Measurements from ENCODE around the gene PDE11A. TPM values are rescaled to one million over a fixed set of nuclear protein-coding genes. Genes with fewer than 3 reads are reported as not detected.

Gene PDE11A
- total and polyA plus RNA-seq, 5 donors from 2014 or later, result not detected

DNA sequence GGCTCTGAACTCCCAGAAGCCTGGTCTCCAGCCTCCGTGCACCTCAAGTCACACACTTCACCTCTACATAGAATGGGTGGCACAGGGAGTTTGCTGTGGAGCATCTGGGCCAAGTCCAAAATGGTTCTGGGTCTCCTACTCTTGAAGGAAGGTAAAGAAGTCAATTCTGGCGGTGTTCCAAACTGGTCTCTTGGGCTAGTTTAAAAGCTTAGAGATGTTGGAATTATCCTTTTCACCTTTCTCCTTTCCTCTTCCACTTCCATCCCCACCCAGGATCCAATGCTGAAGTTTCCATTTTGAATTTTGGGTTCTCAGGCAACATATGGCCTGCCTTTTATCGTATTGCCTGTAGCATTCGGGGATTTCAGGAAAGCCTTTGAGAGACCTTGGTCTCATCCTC lies 325.2 kb downstream of the PDE11A start:
- no peaks in the 10 kb centered on the region for H3K36me3 Mint-ChIP-seq
- Histone ChIP-seq H3K4me3 (ENCODE audit: low read depth, low read length) (no peak overlapping the region), H3K36me3 (ENCODE audit: control insufficient read depth, insufficient read depth, low read length) (no peaks in the 10 kb centered on the region), H3K4me1 (ENCODE audit: control insufficient read depth, insufficient read depth, low read length, poor library complexity, severe bottlenecking) (no peaks in the 10 kb centered on the region), H3K27me3 (ENCODE audit: control insufficient read depth, insufficient read depth, low read length) (peaks cover 6% of the 10 kb centered on the region), H3K9me3 (ENCODE audit: control insufficient read depth in 2 of 2, low read length in 2 of 2) (no peaks in the 10 kb centered on the region), H3K27ac (ENCODE audit: insufficient read depth, low read length, poor library complexity, severe bottlenecking) (no peak overlapping the region)
- H3K27ac Mint-ChIP-seq, result no peak overlapping the region
- no peaks in the 10 kb centered on the region for H3K4me1 Mint-ChIP-seq
- H3K9me3 Mint-ChIP-seq, result no peaks in the 10 kb centered on the region
- DNase-seq, result no peak
- ATAC-seq (ENCODE audit: low read depth in 2 of 2), result no peak
- H3K4me3 Mint-ChIP-seq, result no peak overlapping the region
- peaks cover 11% of the 10 kb centered on the region for H3K27me3 Mint-ChIP-seq

GRCh38 chr2:177746358-177746757 lies 326.2 kb downstream of the PDE11A start:
- Histone ChIP-seq H3K36me3 (ENCODE audit: control insufficient read depth, insufficient read depth, low read length) (no peaks in the 10 kb centered on the region), H3K27me3 (ENCODE audit: control insufficient read depth, insufficient read depth, low read length) (peaks cover 6% of the 10 kb centered on the region), H3K4me1 (ENCODE audit: control insufficient read depth, insufficient read depth, low read length, poor library complexity, severe bottlenecking) (no peaks in the 10 kb centered on the region), H3K9me3 (ENCODE audit: control insufficient read depth in 2 of 2, low read length in 2 of 2) (no peaks in the 10 kb centered on the region), H3K4me3 (ENCODE audit: low read depth, low read length) (no peak overlapping the region), H3K27ac (ENCODE audit: insufficient read depth, low read length, poor library complexity, severe bottlenecking) (no peak overlapping the region)
- Mint-ChIP-seq H3K27ac (no peak overlapping the region), H3K4me1 (no peaks in the 10 kb centered on the region), H3K27me3 (peaks cover 11% of the 10 kb centered on the region), H3K9me3 (no peaks in the 10 kb centered on the region), H3K4me3 (no peak overlapping the region), H3K36me3 (no peaks in the 10 kb centered on the region)
- ATAC-seq (ENCODE audit: low read depth in 2 of 2) (no peak), DNase-seq (no peak)

GRCh38 chr2:177745531-177745930 lies 327.0 kb downstream of the PDE11A start:
- no peak for DNase-seq
- Histone ChIP-seq H3K27ac (ENCODE audit: insufficient read depth, low read length, poor library complexity, severe bottlenecking) (no peak overlapping the region), H3K9me3 (ENCODE audit: control insufficient read depth in 2 of 2, low read length in 2 of 2) (no peaks in the 10 kb centered on the region), H3K36me3 (ENCODE audit: control insufficient read depth, insufficient read depth, low read length) (no peaks in the 10 kb centered on the region), H3K27me3 (ENCODE audit: control insufficient read depth, insufficient read depth, low read length) (peaks cover 10% of the 10 kb centered on the region), H3K4me1 (ENCODE audit: control insufficient read depth, insufficient read depth, low read length, poor library complexity, severe bottlenecking) (no peaks in the 10 kb centered on the region), H3K4me3 (ENCODE audit: low read depth, low read length) (no peak overlapping the region)
- H3K4me3 Mint-ChIP-seq, result no peak overlapping the region
- no peaks in the 10 kb centered on the region for H3K36me3 Mint-ChIP-seq
- no peak for ATAC-seq (ENCODE audit: low read depth in 2 of 2)
- H3K4me1 Mint-ChIP-seq, result no peaks in the 10 kb centered on the region
- no peaks in the 10 kb centered on the region for H3K9me3 Mint-ChIP-seq
- H3K27me3 Mint-ChIP-seq, result peaks cover 11% of the 10 kb centered on the region
- no peak overlapping the region for H3K27ac Mint-ChIP-seq

GRCh38 chr2:177742851-177743250 lies 329.7 kb downstream of the PDE11A start:
- H3K27ac ChIP-seq (ENCODE audit: insufficient read depth, low read length, poor library complexity, severe bottlenecking), result no peak overlapping the region
- no peaks in the 10 kb centered on the region for H3K9me3 ChIP-seq (ENCODE audit: control insufficient read depth in 2 of 2, low read length in 2 of 2)
- Mint-ChIP-seq H3K4me1 (peaks cover 0 to 2% (median 0%) of the 10 kb centered on the region in 4 donors), H3K27ac (peak overlapping the region in 1 of 3 donors; percentile 32), H3K27me3 (peaks cover 6% of the 10 kb centered on the region), H3K36me3 (no peaks in the 10 kb centered on the region), H3K4me3 (no peak overlapping the region), H3K9me3 (peaks cover 0 to 3% (median 0%) of the 10 kb centered on the region in 7 donors)
- ATAC-seq (ENCODE audit: low read depth in 2 of 2), result no peak
- peaks cover 12% of the 10 kb centered on the region for H3K27me3 ChIP-seq (ENCODE audit: control insufficient read depth, insufficient read depth, low read length)
- DNase-seq, result no peak
- no peak overlapping the region for H3K4me3 ChIP-seq (ENCODE audit: low read depth, low read length)
- H3K36me3 ChIP-seq (ENCODE audit: control insufficient read depth, insufficient read depth, low read length), result no peaks in the 10 kb centered on the region
- H3K4me1 ChIP-seq (ENCODE audit: control insufficient read depth, insufficient read depth, low read length, poor library complexity, severe bottlenecking), result no peaks in the 10 kb centered on the region

GRCh38 chr2:177741866-177742265 lies 330.7 kb downstream of the PDE11A start:
- peaks cover 11% of the 10 kb centered on the region for H3K27me3 ChIP-seq (ENCODE audit: control insufficient read depth, insufficient read depth, low read length)
- Mint-ChIP-seq H3K27me3 (peaks cover 6% of the 10 kb centered on the region), H3K4me1 (peaks cover 0 to 2% (median 0%) of the 10 kb centered on the region in 4 donors), H3K9me3 (peaks cover 0 to 3% (median 0%) of the 10 kb centered on the region in 7 donors), H3K36me3 (no peaks in the 10 kb centered on the region), H3K27ac (no peak overlapping the region), H3K4me3 (no peak overlapping the region)
- no peak overlapping the region for H3K4me3 ChIP-seq (ENCODE audit: low read depth, low read length)
- no peaks in the 10 kb centered on the region for H3K9me3 ChIP-seq (ENCODE audit: control insufficient read depth in 2 of 2, low read length in 2 of 2)
- no peaks in the 10 kb centered on the region for H3K36me3 ChIP-seq (ENCODE audit: control insufficient read depth, insufficient read depth, low read length)
- H3K27ac ChIP-seq (ENCODE audit: insufficient read depth, low read length, poor library complexity, severe bottlenecking), result no peak overlapping the region
- no peak for ATAC-seq (ENCODE audit: low read depth in 2 of 2)
- DNase-seq, result no peak
- H3K4me1 ChIP-seq (ENCODE audit: control insufficient read depth, insufficient read depth, low read length, poor library complexity, severe bottlenecking), result no peaks in the 10 kb centered on the region

DNA sequence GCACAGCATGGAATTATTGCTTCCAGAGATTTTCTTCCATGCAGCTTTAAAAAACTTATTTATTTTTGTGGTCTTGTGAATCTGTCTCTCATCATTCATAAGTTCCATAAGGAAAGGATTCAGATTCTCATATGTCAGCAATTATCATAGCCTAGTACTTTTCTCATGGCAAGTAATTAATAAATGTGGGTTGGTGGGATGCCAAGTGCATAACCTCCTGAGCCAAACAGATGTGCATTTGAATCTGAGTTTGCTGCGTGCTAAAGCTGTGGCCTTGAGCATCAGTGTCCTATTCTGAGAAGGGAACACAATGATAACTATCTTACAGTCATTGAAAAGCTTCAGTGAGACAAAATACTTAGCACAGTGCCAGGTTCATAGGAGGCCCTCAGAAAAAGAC lies 331.9 kb downstream of the PDE11A start:
- peaks cover 11% of the 10 kb centered on the region for H3K27me3 ChIP-seq (ENCODE audit: control insufficient read depth, insufficient read depth, low read length)
- no peak overlapping the region for H3K27ac Mint-ChIP-seq
- no peak overlapping the region for H3K4me3 Mint-ChIP-seq
- DNase-seq (no peak), ATAC-seq (ENCODE audit: low read depth in 2 of 2) (no peak)
- no peaks in the 10 kb centered on the region for H3K36me3 ChIP-seq (ENCODE audit: control insufficient read depth, insufficient read depth, low read length)
- peaks cover 6% of the 10 kb centered on the region for H3K27me3 Mint-ChIP-seq
- peaks cover 0 to 3% (median 0%) of the 10 kb centered on the region in 7 donors for H3K9me3 Mint-ChIP-seq
- H3K9me3 ChIP-seq (ENCODE audit: control insufficient read depth in 2 of 2, low read length in 2 of 2), result no peaks in the 10 kb centered on the region
- no peak overlapping the region for H3K27ac ChIP-seq (ENCODE audit: insufficient read depth, low read length, poor library complexity, severe bottlenecking)
- no peaks in the 10 kb centered on the region for H3K4me1 ChIP-seq (ENCODE audit: control insufficient read depth, insufficient read depth, low read length, poor library complexity, severe bottlenecking)
- H3K36me3 Mint-ChIP-seq, result no peaks in the 10 kb centered on the region
- no peak overlapping the region for H3K4me3 ChIP-seq (ENCODE audit: low read depth, low read length)
- peaks cover 0 to 2% (median 0%) of the 10 kb centered on the region in 4 donors for H3K4me1 Mint-ChIP-seq

- no peak for ATAC-seq (ENCODE audit: low read depth in 2 of 2)
- Mint-ChIP-seq H3K27me3 (peaks cover 5% of the 10 kb centered on the region), H3K4me1 (peaks cover 0 to 2% (median 0%) of the 10 kb centered on the region in 4 donors), H3K36me3 (no peaks in the 10 kb centered on the region), H3K27ac (no peak overlapping the region), H3K4me3 (no peak overlapping the region), H3K9me3 (peaks cover 0 to 3% (median 0%) of the 10 kb centered on the region in 7 donors)
- H3K36me3 ChIP-seq (ENCODE audit: control insufficient read depth, insufficient read depth, low read length), result no peaks in the 10 kb centered on the region
- H3K4me3 ChIP-seq (ENCODE audit: low read depth, low read length), result no peak overlapping the region
- DNase-seq, result no peak
- H3K27ac ChIP-seq (ENCODE audit: insufficient read depth, low read length, poor library complexity, severe bottlenecking), result no peak overlapping the region
- H3K4me1 ChIP-seq (ENCODE audit: control insufficient read depth, insufficient read depth, low read length, poor library complexity, severe bottlenecking), result no peaks in the 10 kb centered on the region
- no peaks in the 10 kb centered on the region for H3K9me3 ChIP-seq (ENCODE audit: control insufficient read depth in 2 of 2, low read length in 2 of 2)
- peaks cover 6% of the 10 kb centered on the region for H3K27me3 ChIP-seq (ENCODE audit: control insufficient read depth, insufficient read depth, low read length)
These were observed 333.9 kb downstream of the PDE11A start for GRCh38 chr2:177738461-177739235.

DNA sequence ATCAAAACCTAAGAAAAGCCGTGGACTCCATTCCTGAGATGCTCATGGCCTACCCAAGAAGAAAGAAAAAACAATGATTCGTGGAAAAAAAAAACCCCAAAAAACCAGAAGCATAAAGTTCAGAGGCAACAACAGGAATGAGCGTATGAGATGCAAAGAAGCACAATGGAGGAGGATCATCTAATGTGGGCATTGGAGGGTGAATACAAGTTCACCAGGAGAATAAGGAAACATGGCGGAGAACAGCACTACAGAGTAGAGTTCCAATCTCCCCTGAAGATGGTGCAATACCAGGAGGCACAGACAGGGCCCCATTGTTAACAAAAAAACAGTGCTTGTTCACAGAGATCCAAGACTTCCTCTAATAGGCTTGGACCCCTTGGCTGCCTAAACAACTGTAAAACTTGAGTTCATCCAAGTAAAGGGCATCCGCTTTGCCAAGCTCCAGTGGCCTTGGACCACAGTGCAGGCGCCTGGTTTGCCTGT lies 337.2 kb downstream of the PDE11A start:
- Histone ChIP-seq H3K27ac (ENCODE audit: insufficient read depth, low read length, poor library complexity, severe bottlenecking) (no peak overlapping the region), H3K4me1 (ENCODE audit: control insufficient read depth, insufficient read depth, low read length, poor library complexity, severe bottlenecking) (no peaks in the 10 kb centered on the region), H3K4me3 (ENCODE audit: low read depth, low read length) (no peak overlapping the region), H3K36me3 (ENCODE audit: control insufficient read depth, insufficient read depth, low read length) (no peaks in the 10 kb centered on the region), H3K27me3 (ENCODE audit: control insufficient read depth, insufficient read depth, low read length) (peaks cover 10% of the 10 kb centered on the region), H3K9me3 (ENCODE audit: control insufficient read depth in 2 of 2, low read length in 2 of 2) (no peaks in the 10 kb centered on the region)
- Mint-ChIP-seq H3K4me3 (no peak overlapping the region), H3K9me3 (peaks cover 0 to 3% (median 0%) of the 10 kb centered on the region in 7 donors), H3K27ac (no peak overlapping the region), H3K36me3 (no peaks in the 10 kb centered on the region), H3K4me1 (peaks cover 0 to 2% (median 0%) of the 10 kb centered on the region in 4 donors), H3K27me3 (peaks cover 13% of the 10 kb centered on the region)
- no peak for DNase-seq
- ATAC-seq (ENCODE audit: low read depth in 2 of 2), result no peak

All from CD4-positive, CD25-positive, alpha-beta regulatory T cell (primary cell).